ENCODE results near the gene NCLN. TPM values are rescaled to one million over a fixed set of nuclear protein-coding genes. Genes with fewer than 3 reads are reported as not detected.
"Not testable (repeated sequence)": the region's sequence is repeated elsewhere in the genome, so short reads cannot be mapped to it uniquely, and the experiment has no call there.

The NCLN gene
- total RNA-seq, 1 experiment from 2014 or later, result 45.6 TPM

DNA sequence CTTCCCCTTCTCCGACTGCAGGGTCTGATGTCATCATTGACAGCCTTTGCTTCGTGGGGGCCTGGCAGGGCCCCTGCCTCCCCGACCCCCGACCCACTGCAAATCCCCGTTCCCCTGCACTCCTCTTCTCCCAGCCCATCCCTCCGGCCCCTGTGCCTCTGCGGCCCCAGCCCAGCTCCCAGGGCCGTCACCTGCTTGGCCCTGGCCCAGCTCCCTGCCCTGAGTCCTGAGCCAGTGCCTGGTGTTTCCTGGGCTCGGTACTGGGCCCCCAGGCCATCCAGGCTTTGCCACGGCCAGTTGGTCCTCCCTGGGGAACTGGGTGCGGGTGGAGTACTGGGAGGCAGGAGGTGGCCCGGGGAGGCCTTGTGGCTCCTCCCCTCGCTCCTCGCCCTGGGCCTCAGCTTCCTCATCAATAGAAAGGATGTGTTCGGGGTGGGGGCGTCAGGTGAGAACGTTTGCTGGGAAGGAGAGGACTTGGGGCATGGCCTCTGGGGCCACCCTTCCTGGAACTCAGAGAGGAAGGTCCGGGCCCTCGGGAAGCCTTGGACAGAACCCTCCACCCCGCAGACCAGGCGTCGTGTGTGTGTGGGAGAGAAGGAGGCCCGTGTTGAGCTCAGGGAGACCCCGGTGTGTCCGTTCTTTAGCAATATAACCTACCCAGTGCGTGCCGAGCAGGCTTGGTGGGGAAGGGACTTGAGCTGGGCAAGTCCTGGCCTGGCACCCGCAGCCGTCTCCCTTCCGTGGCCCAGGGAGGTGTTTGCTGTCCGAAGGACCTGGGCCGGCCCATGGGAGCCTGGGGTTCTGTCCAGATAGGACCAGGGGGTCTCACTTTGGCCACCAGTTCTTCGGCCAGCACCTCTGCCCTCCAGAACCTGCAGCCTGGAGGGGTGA lies 22.8 kb downstream of the NCLN start:
- DNase-seq (ENCODE audit: low read depth), result no peak
- in situ Hi-C loops (cut with HindIII; ENCODE audit: low pct_unique_long_range_greater_than_20kb, low sequenced_read_pairs), result no loop called here

- DNase-seq (ENCODE audit: low read depth), result no peak
- in situ Hi-C loops (cut with HindIII; ENCODE audit: low pct_unique_long_range_greater_than_20kb, low sequenced_read_pairs), result no loop called here
Measured at GRCh38 chr19:3210347-3211017, 24.8 kb downstream of the NCLN start.

- no peak for DNase-seq (ENCODE audit: low read depth)
- in situ Hi-C loops (cut with HindIII; ENCODE audit: low pct_unique_long_range_greater_than_20kb, low sequenced_read_pairs), result no loop called here
Measured at GRCh38 chr19:3211191-3211590, 25.5 kb downstream of the NCLN start.

DNA sequence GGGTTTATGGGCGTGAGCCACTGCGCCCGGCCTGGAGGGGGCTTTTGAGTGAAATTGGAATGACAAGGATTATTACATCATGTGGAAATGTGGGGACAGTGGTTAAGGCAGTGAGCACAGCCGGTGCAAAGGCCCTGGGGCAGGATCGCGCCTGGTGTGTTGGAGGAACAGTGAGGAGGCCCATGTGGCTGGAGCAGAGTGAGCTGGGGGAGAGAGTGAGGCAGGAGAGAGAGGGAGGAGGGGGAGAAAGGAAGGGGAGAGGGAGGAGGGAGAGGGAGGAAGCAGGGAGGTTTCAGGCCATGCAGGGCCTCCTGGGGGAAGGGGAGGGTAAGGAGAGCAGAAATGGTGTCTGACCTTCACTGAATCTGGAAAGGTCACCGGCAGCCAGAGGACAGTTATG lies 27.4 kb downstream of the NCLN start:
- in situ Hi-C loops (cut with HindIII; ENCODE audit: low pct_unique_long_range_greater_than_20kb, low sequenced_read_pairs), result no loop called here
- no peak for DNase-seq (ENCODE audit: low read depth)

DNA sequence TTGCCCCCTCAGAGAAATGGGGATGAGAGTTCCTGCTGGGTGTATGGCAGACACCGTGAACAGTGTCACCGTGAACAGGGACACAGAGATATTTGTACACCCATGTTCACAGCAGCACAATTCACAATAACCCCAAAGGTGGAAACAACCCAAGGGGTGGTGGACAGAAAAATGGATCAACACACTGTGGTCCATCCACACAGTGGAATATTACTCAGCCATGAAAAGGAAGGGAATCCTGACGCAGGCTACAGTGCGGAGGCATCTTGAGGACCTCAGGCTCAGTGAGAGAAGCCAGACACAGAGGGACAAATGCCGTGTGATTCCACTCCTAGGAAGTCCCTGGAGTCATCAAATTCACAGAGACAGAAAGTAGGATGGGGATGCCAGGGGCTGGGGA lies 31.1 kb downstream of the NCLN start:
- in situ Hi-C loops (cut with HindIII; ENCODE audit: low pct_unique_long_range_greater_than_20kb, low sequenced_read_pairs), result no loop called here
- DNase-seq (ENCODE audit: low read depth), result no peak

- in situ Hi-C loops (cut with HindIII; ENCODE audit: low pct_unique_long_range_greater_than_20kb, low sequenced_read_pairs), result no loop called here
- DNase-seq (ENCODE audit: low read depth), result no peak
Measured at GRCh38 chr19:3220576-3220975, 34.8 kb downstream of the NCLN start.

GRCh38 chr19:3221576-3221975 lies 35.8 kb downstream of the NCLN start:
- DNase-seq (ENCODE audit: low read depth); in situ Hi-C loops (cut with HindIII; ENCODE audit: low pct_unique_long_range_greater_than_20kb, low sequenced_read_pairs): not testable (repeated sequence)

DNA sequence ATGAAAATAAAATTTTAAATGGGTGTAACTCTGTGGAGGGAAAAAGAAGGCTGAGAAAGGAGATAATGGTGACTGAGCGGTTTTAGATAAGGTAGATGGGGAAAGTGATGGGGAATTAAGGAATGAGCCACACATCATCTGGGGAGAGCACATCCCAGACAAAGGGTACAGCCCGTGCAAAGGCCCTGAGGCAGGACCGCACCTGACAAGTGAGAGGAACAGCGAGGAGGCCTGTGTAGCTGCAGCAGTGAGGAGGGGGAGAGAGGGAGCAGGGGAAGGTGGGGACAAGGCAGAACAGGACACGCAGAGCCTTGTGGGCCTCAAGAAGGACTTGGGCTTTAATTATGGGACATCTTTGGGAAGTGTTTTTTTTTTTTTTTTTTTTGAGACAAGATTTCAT lies 37.0 kb downstream of the NCLN start:
- no peak for DNase-seq (ENCODE audit: low read depth)
- in situ Hi-C loops (cut with HindIII; ENCODE audit: low pct_unique_long_range_greater_than_20kb, low sequenced_read_pairs), result no loop called here

DNA sequence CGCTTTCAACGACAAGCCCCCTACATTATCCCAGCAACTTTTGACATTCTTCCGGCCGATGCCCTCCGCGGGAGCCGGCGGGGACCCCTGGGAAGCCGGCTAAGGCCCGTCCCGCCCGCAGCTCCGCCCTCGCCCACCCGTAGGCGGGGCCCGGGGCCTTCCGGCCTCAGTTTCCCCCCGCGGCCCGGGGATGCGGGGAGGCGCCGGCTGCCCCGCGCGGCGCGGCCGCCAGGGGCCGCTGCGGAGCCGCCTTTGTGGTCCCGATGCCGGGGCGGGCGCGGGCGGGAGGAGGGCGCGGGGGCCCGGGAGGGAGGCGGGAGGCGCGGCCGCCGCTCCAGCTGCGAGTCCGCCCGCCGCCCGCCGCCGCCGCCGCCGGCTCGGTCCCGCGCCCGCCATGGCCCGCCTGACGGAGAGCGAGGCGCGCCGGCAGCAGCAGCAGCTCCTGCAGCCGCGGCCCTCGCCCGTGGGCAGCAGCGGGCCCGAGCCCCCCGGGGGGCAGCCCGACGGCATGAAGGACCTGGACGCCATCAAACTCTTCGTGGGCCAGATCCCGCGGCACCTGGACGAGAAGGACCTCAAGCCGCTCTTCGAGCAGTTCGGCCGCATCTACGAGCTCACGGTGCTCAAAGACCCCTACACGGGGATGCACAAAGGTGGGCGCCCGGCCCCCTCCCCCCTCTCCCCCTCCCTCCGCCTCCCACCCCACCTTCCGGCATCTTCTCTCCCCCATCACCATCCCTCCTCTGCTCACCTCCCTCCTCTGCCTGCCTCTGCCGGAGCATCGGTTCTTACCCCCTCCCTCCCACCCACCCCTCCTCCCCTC lies 38.8 kb downstream of the NCLN start, which contains the start of gene CELF5:
Gene CELF5, plus strand, starts transcription at position 316 of the 823 bp plus-strand sequence. Its CDS starts 79 bp downstream, at position 395.
- DNase-seq (ENCODE audit: low read depth), result no peak
- in situ Hi-C loops (cut with HindIII; ENCODE audit: low pct_unique_long_range_greater_than_20kb, low sequenced_read_pairs), result no loop called here

DNA sequence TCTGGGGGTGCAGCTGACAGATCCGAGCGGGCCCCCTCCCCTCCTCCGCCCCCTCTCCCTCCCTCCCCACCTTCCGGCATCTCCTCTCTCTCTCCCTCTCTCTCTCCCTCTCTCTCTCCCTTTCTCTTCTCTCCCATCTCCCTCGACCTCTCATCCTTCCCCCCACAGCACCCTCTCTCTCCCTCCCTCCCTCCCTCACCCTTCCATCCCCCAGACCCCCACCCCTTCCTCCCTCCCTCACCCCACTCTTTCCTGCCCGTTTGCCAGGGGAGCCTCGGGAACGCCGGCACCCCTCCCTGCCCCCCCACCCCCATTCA lies 39.4 kb downstream of the NCLN start:
- in situ Hi-C loops (cut with HindIII; ENCODE audit: low pct_unique_long_range_greater_than_20kb, low sequenced_read_pairs), result no loop called here
- DNase-seq (ENCODE audit: low read depth), result no peak

GRCh38 chr19:3225677-3226093 lies 40.0 kb downstream of the NCLN start:
- in situ Hi-C loops (cut with HindIII; ENCODE audit: low pct_unique_long_range_greater_than_20kb, low sequenced_read_pairs), result no loop called here

GRCh38 chr19:3227054-3227626 lies 41.4 kb downstream of the NCLN start:
- in situ Hi-C loops (cut with HindIII; ENCODE audit: low pct_unique_long_range_greater_than_20kb, low sequenced_read_pairs), result no loop called here
- no peak for DNase-seq (ENCODE audit: low read depth)

More at GRCh38 chr19:3225677-3226093, 40.0 kb downstream of the NCLN start:
- no peak for DNase-seq (ENCODE audit: low read depth)

- in situ Hi-C loops (cut with HindIII; ENCODE audit: low pct_unique_long_range_greater_than_20kb, low sequenced_read_pairs), result no loop called here
- no peak for DNase-seq (ENCODE audit: low read depth)
Measured at GRCh38 chr19:3229346-3229743, 43.6 kb downstream of the NCLN start.

GRCh38 chr19:3229888-3230496 lies 44.3 kb downstream of the NCLN start:
- no peak for DNase-seq (ENCODE audit: low read depth)
- in situ Hi-C loops (cut with HindIII; ENCODE audit: low pct_unique_long_range_greater_than_20kb, low sequenced_read_pairs), result no loop called here

- in situ Hi-C loops (cut with HindIII; ENCODE audit: low pct_unique_long_range_greater_than_20kb, low sequenced_read_pairs), result no loop called here
- DNase-seq (ENCODE audit: low read depth), result no peak
Measured at GRCh38 chr19:3231288-3231687, 45.6 kb downstream of the NCLN start.

- in situ Hi-C loops (cut with HindIII; ENCODE audit: low pct_unique_long_range_greater_than_20kb, low sequenced_read_pairs), result no loop called here
- no peak for DNase-seq (ENCODE audit: low read depth)
Measured at GRCh38 chr19:3233116-3233515, 47.4 kb downstream of the NCLN start.

GRCh38 chr19:3233831-3234230 lies 48.1 kb downstream of the NCLN start:
- in situ Hi-C loops (cut with HindIII; ENCODE audit: low pct_unique_long_range_greater_than_20kb, low sequenced_read_pairs), result no loop called here
- no peak for DNase-seq (ENCODE audit: low read depth)

- in situ Hi-C loops (cut with HindIII; ENCODE audit: low pct_unique_long_range_greater_than_20kb, low sequenced_read_pairs), result no loop called here
- no peak for DNase-seq (ENCODE audit: low read depth)
Measured at GRCh38 chr19:3234800-3235199, 49.1 kb downstream of the NCLN start.

All from Caki2 (cell line).